HEK293 (cell line): ENCODE measurements around the gene ADCY1.

Source experiments
- CTCF ChIA-PET: fragments of 350-600 bp; formaldehyde crosslinking; extraction: SDS; loops from one replicate; lab custom pipeline; 2021; ENCODE audit warnings: antibody characterized with exemption; lab: Yijun Ruan, JAX
- POLR2A ChIA-PET: fragments of 300-600 bp; formaldehyde crosslinking; extraction: SDS; loops from one replicate; lab custom pipeline; 2020; ENCODE audit warnings: antibody characterized with exemption, inconsistent platforms; lab: Yijun Ruan, JAX
- H3K27ac ChIP-seq: fragments of 200-500 bp; sonication (Bioruptor generic); 2 replicates; pipeline ENCODE4 v1.5.1; 2014; ENCODE audit warnings: low read depth, low read length, control low read depth, inconsistent platforms; ENCODE audit errors: extremely low read depth
- H3K36me3 ChIP-seq, 2 experiments: fragments of 200-500 bp in 1 of 2; sonication (Bioruptor generic) in 1 of 2; 1 replicate in 1 of 2; 2 replicates in 1 of 2; pipeline ENCODE4 v1.5.1; 2014 to 2017; ENCODE audit warnings: inconsistent platforms in 2 of 2, low read length in 2 of 2; ENCODE audit not compliant: control insufficient read depth in 2 of 2, insufficient read depth in 1 of 2
- H3K4me1 ChIP-seq: fragments of 200-500 bp; sonication (Bioruptor generic); 2 replicates; pipeline ENCODE4 v1.5.1; 2014; ENCODE audit warnings: mild to moderate bottlenecking, low read length, inconsistent platforms; ENCODE audit not compliant: control insufficient read depth, insufficient read depth
- H3K4me3 ChIP-seq: 2 replicates; pipeline ENCODE4 v1.5.1; 2011; ENCODE audit warnings: low read depth, mild to moderate bottlenecking, control low read depth, low read length, moderate library complexity
- H3K9me3 ChIP-seq: fragments of 200-500 bp; sonication (Bioruptor generic); 2 replicates; pipeline ENCODE4 v1.5.1; 2014; ENCODE audit warnings: low read depth, low read length, inconsistent platforms; ENCODE audit not compliant: control insufficient read depth, insufficient read depth
- AEBP2 ChIP-seq: fragments of 450-650 bp; formaldehyde crosslinking; IDR thresholded peaks from 2 replicates; pipeline ENCODE4 v1.5.1; 2016; ENCODE audit warnings: missing biosample characterization, missing genetic modification characterization, borderline replicate concordance
- BCL6B ChIP-seq: fragments of 450-650 bp; formaldehyde crosslinking; IDR thresholded peaks from 2 replicates; pipeline ENCODE4 v1.5.1; 2017; ENCODE audit warnings: missing biosample characterization, missing genetic modification characterization
- GLIS1 ChIP-seq: fragments of 450-650 bp; formaldehyde crosslinking; IDR thresholded peaks from 2 replicates; pipeline ENCODE4 v1.5.1; 2016; ENCODE audit warnings: missing biosample characterization, missing genetic modification characterization
- OVOL3 ChIP-seq: fragments of 450-650 bp; formaldehyde crosslinking; IDR thresholded peaks from 2 replicates; pipeline ENCODE4 v1.5.1; 2016; ENCODE audit warnings: missing biosample characterization, missing genetic modification characterization
- RBAK ChIP-seq: fragments of 450-650 bp; formaldehyde crosslinking; IDR thresholded peaks from 2 replicates; pipeline ENCODE4 v1.5.1; 2016; ENCODE audit warnings: missing biosample characterization, missing genetic modification characterization
- REST ChIP-seq: fragments of 450-650 bp; formaldehyde crosslinking; IDR thresholded peaks from 2 replicates; pipeline ENCODE4 v1.5.1; 2016; ENCODE audit warnings: missing biosample characterization, missing genetic modification characterization
- TSHZ1 ChIP-seq: fragments of 450-650 bp; formaldehyde crosslinking; IDR thresholded peaks from 2 replicates; pipeline ENCODE4 v1.5.1; 2016; ENCODE audit warnings: missing biosample characterization, missing genetic modification characterization, borderline replicate concordance
- ZBTB1 ChIP-seq: fragments of 450-650 bp; formaldehyde crosslinking; IDR thresholded peaks from 2 replicates; pipeline ENCODE4 v1.5.1; 2016; ENCODE audit warnings: missing biosample characterization, missing genetic modification characterization
- ZBTB49 ChIP-seq: fragments of 450-650 bp; formaldehyde crosslinking; IDR thresholded peaks from 2 replicates; pipeline ENCODE4 v1.5.1; 2016; ENCODE audit warnings: missing biosample characterization, missing genetic modification characterization, low read depth
- ZFHX2 ChIP-seq: fragments of 450-650 bp; formaldehyde crosslinking; conservative IDR thresholded peaks from 2 replicates; pipeline ENCODE4 v1.5.1; 2016; ENCODE audit warnings: missing biosample characterization, missing genetic modification characterization
- ZIC2 ChIP-seq: fragments of 450-650 bp; formaldehyde crosslinking; IDR thresholded peaks from 2 replicates; pipeline ENCODE4 v1.5.1; 2016; ENCODE audit warnings: missing biosample characterization, missing genetic modification characterization
- ZNF10 ChIP-seq: fragments of 450-650 bp; formaldehyde crosslinking; IDR thresholded peaks from 2 replicates; pipeline ENCODE4 v1.5.1; 2017; ENCODE audit warnings: missing biosample characterization, missing genetic modification characterization
- ZNF202 ChIP-seq: fragments of 450-650 bp; formaldehyde crosslinking; IDR thresholded peaks from 2 replicates; pipeline ENCODE4 v1.5.1; 2016; ENCODE audit warnings: missing biosample characterization, missing genetic modification characterization, borderline replicate concordance
- ZNF223 ChIP-seq: fragments of 450-650 bp; formaldehyde crosslinking; IDR thresholded peaks from 2 replicates; pipeline ENCODE4 v1.5.1; 2016; ENCODE audit warnings: missing biosample characterization, missing genetic modification characterization
- ZNF335 ChIP-seq: fragments of 450-650 bp; formaldehyde crosslinking; conservative IDR thresholded peaks from 2 replicates; pipeline ENCODE4 v1.5.1; 2016; ENCODE audit warnings: missing biosample characterization, missing genetic modification characterization
- ZNF350 ChIP-seq: fragments of 450-650 bp; formaldehyde crosslinking; IDR thresholded peaks from 2 replicates; pipeline ENCODE4 v1.5.0; 2017; ENCODE audit warnings: missing biosample characterization, mild to moderate bottlenecking, missing genetic modification characterization
- ZNF501 ChIP-seq: fragments of 450-650 bp; formaldehyde crosslinking; IDR thresholded peaks from 2 replicates; pipeline ENCODE4 v1.5.1; 2016; ENCODE audit warnings: missing biosample characterization, missing genetic modification characterization
- ZNF629 ChIP-seq: fragments of 450-650 bp; formaldehyde crosslinking; IDR thresholded peaks from 2 replicates; pipeline ENCODE4 v1.5.1; 2017; ENCODE audit warnings: missing biosample characterization, missing genetic modification characterization
- ZNF791 ChIP-seq: fragments of 450-650 bp; formaldehyde crosslinking; IDR thresholded peaks from 2 replicates; pipeline ENCODE4 v1.5.1; 2016; ENCODE audit warnings: missing biosample characterization, missing genetic modification characterization
- ZSCAN30 ChIP-seq: fragments of 450-650 bp; IDR thresholded peaks from 2 replicates; pipeline ENCODE4 v1.5.1; 2018; ENCODE audit warnings: missing biosample characterization, mild to moderate bottlenecking, missing genetic modification characterization, moderate library complexity
- ZXDB ChIP-seq: fragments of 450-650 bp; formaldehyde crosslinking; IDR thresholded peaks from 2 replicates; pipeline ENCODE4 v1.5.1; 2016; ENCODE audit warnings: missing biosample characterization, missing genetic modification characterization

ADCY1 gene

DNA sequence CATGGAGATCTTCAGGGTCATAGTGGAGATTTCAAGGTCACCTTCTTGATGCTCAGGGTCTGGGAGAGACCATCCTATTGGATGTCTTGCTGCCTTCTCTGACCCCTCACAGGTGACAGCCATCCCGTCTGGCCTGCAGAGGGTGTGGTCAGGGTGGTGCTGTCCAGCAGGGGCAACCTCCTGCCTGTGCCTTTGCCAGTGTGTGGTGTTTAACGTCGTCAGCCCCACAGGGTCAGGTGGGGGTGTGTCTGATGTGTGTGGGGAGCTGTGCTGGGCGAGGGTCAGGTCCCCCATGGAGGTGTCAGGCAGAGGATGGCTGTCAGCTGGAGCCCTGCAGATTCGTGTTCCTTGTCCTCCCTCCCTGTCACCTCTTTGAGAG is 16.5 kb downstream of the ADCY1 start:
- H3K9me3 ChIP-seq: no peaks in the 10 kb centered on the region
- no peaks in the 10 kb centered on the region for H3K4me1 ChIP-seq
- TF ChIP-seq ZIC2 (tag by site-specific recombination): peak; percentile 20; the same call in 1 of the 2 replicates
- TF ChIP-seq REST (tag by site-specific recombination): peak; percentile 71; the same call in 1 of the 2 replicates
- TF ChIP-seq ZNF202 (tag by site-specific recombination): no peak
- no peak for TF ChIP-seq ZNF350 (tag by site-specific recombination)
- TF ChIP-seq ZNF10 (tag by site-specific recombination): no peak
- TF ChIP-seq BCL6B (tag by site-specific recombination): no peak
- no peak for TF ChIP-seq RBAK (tag by site-specific recombination)
- peak; percentile 20; the same call in 1 of the 2 replicates for TF ChIP-seq GLIS1
- TF ChIP-seq ZNF501 (tag by site-specific recombination): no peak
- ChIA-PET POLR2A (no interaction called here), CTCF (no interaction called here)
- no peak overlapping the region for H3K4me3 ChIP-seq
- no peak overlapping the region for H3K27ac ChIP-seq
- no peaks in the 10 kb centered on the region for H3K36me3 ChIP-seq

DNA sequence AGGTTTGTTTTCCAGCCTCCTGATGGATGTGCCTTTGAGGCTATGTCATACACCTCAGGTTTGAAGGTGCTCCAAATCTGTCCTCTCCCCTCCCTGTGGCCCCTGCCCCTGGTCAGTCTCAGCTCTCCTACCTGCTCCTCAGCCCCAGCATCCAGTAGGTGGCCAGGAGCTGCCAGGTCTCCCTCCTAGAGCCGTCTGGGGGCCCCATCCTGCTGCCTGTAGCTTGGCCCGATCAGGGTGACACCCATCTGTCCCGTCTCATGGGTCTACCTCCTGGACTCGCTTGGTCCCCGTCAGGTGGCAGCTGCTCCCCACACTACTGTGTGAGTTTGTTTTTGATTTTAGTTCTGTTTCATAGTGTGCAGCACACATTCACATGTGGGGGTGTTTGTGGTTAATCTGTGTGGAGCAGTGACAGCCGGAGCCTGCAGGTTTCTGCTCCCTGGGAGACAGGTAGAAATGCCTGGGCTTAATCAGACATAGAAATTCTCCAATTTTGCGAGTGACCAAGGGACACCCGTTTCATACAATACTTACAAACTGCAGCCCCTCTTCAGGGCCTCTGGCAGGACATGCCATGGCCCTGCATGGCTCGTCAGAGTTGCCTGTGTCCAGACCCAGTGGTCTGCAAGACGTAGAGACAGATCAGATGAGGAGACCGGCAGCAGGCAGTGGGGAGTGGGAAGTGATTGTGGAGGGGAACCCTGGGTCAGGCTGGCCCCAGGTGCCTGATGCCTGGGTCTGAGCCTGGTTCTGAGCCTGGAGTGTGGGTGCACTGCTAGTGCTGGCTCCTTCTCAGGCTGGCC is 17.1 kb downstream of the ADCY1 start:
- ChIA-PET POLR2A (no interaction called here), CTCF (no interaction called here)
- H3K36me3 ChIP-seq: no peaks in the 10 kb centered on the region
- no peak overlapping the region for H3K27ac ChIP-seq
- no peaks in the 10 kb centered on the region for H3K4me1 ChIP-seq
- H3K9me3 ChIP-seq: no peaks in the 10 kb centered on the region
- no peak overlapping the region for H3K4me3 ChIP-seq
- TF ChIP-seq ZNF791 (tag by site-specific recombination): no peak
- TF ChIP-seq ZNF202 (tag by site-specific recombination): no peak
- no peak for TF ChIP-seq ZXDB (tag by site-specific recombination)
- no peak for TF ChIP-seq ZFHX2 (tag by site-specific recombination)
- TF ChIP-seq ZSCAN30 (tag by site-specific recombination): no peak
- TF ChIP-seq TSHZ1 (tag by site-specific recombination): no peak
- no peak for TF ChIP-seq ZNF629 (tag by site-specific recombination)
- TF ChIP-seq ZBTB1 (tag by site-specific recombination): no peak
- TF ChIP-seq AEBP2 (tag by site-specific recombination): no peak
- no peak for TF ChIP-seq OVOL3 (tag by site-specific recombination)
- no peak for TF ChIP-seq ZNF223 (tag by site-specific recombination)
- no peak for TF ChIP-seq ZBTB49 (tag by site-specific recombination)
- TF ChIP-seq ZNF335: no peak
